Bronchial epithelial cell (primary cell): ENCODE results near the gene MRPL4. TPM values are rescaled to one million over a fixed set of nuclear protein-coding genes. Genes with fewer than 3 reads are reported as not detected.
"Not testable (repeated sequence)": the region's sequence is repeated elsewhere in the genome, so short reads cannot be mapped to it uniquely, and the experiment has no call there.

Experiments
- DNase-seq: peaks from one replicate; pipeline ENCODE4 v3.0.0-alpha.2; 2010; ENCODE audit warnings: low read depth
- FAIRE-seq: peaks from 2 replicates; lab custom pipeline; 2011; peaks lifted over from hg19 to GRCh38; lab: Jason Lieb, UNC
- H3K27me3 ChIP-seq: 2 replicates; pipeline ENCODE4 v1.5.1; 2011; ENCODE audit warnings: low read length; ENCODE audit not compliant: control insufficient read depth, insufficient read depth
- H3K36me3 ChIP-seq: 2 replicates; pipeline ENCODE4 v1.5.1; 2011; ENCODE audit warnings: low read length; ENCODE audit not compliant: control insufficient read depth, insufficient read depth
- H3K4me3 ChIP-seq: 2 replicates; pipeline ENCODE4 v1.5.1; 2011; ENCODE audit warnings: mild to moderate bottlenecking, low read depth, low read length, control low read depth
- CTCF ChIP-seq: IDR thresholded peaks from 2 replicates; pipeline ENCODE4 v1.5.1; 2011; ENCODE audit warnings: mild to moderate bottlenecking, moderate library complexity, low read length, control low read depth, inconsistent platforms; ENCODE audit not compliant: insufficient read depth, severe bottlenecking
- total RNA-seq: library from RNA; depleted of rRNA; stranded (reverse); fragments of >200 nt; gene quantifications from 2 replicates; pipeline ENCODE4 v1.2.1, GENCODE V29; 2014

The MRPL4 gene
- total RNA-seq, 1 donor from 2014 or later, result 17.1 TPM

GRCh38 chr19:10230861-10231611 lies 21.0 kb upstream of the MRPL4 start, which contains the start of gene S1PR2:
Gene S1PR2, minus strand, starts transcription at chr19:10231331. Its CDS starts 6,426 bp downstream, at chr19:10224905.
- no peaks in the 10 kb centered on the region for H3K36me3 ChIP-seq
- DNase-seq, result no peak
- no peak for FAIRE-seq
- H3K4me3 ChIP-seq, result peak within 1 kb of the TSS; percentile 79
- H3K27me3 ChIP-seq, result no peaks in the 10 kb centered on the region
- no peak for TF ChIP-seq CTCF

- no peak for TF ChIP-seq CTCF
- H3K4me3 ChIP-seq, result peak overlapping the region; percentile 79
- DNase-seq (no peak), FAIRE-seq (no peak)
- no peaks in the 10 kb centered on the region for H3K36me3 ChIP-seq
- no peaks in the 10 kb centered on the region for H3K27me3 ChIP-seq
Observed at GRCh38 chr19:10231612-10232228, 20.3 kb upstream of the MRPL4 start.

GRCh38 chr19:10233946-10234345 lies 18.1 kb upstream of the MRPL4 start:
- TF ChIP-seq CTCF, result no peak
- no peak for FAIRE-seq
- H3K36me3 ChIP-seq, result no peaks in the 10 kb centered on the region
- no peak overlapping the region for H3K4me3 ChIP-seq
- no peaks in the 10 kb centered on the region for H3K27me3 ChIP-seq
- no peak for DNase-seq

GRCh38 chr19:10235003-10235402 lies 17.0 kb upstream of the MRPL4 start:
- no peak for FAIRE-seq
- H3K4me3 ChIP-seq, result no peak overlapping the region
- H3K36me3 ChIP-seq, result no peaks in the 10 kb centered on the region
- H3K27me3 ChIP-seq, result no peaks in the 10 kb centered on the region
- no peak for TF ChIP-seq CTCF
- DNase-seq, result no peak

- H3K36me3 ChIP-seq, H3K4me3 ChIP-seq, DNase-seq, H3K27me3 ChIP-seq, FAIRE-seq: not testable (repeated sequence)
Observed at GRCh38 chr19:10235409-10235808, 16.6 kb upstream of the MRPL4 start.

- DNase-seq, result peak; percentile 65
- no peak for FAIRE-seq
- no peak for TF ChIP-seq CTCF
Observed at GRCh38 chr19:10237702-10238101, 14.3 kb upstream of the MRPL4 start.

More at GRCh38 chr19:10237702-10238101, 14.3 kb upstream of the MRPL4 start:
- Histone ChIP-seq H3K4me3 (no peak overlapping the region), H3K27me3 (no peaks in the 10 kb centered on the region), H3K36me3 (no peaks in the 10 kb centered on the region)
